ENCODE data around the gene GAPDH.

Gene GAPDH

GRCh38 chr12:6535697-6535946 is 1.3 kb downstream of the GAPDH start:
- peak overlapping the region; percentile 98 for H2AK5ac ChIP-seq (ENCODE audit: low read depth, low read length)
- no peak overlapping the region for H4K91ac ChIP-seq (ENCODE audit: low read depth, low read length, poor library complexity)
- H2BK120ac ChIP-seq (ENCODE audit: low read depth, low read length), result no peak overlapping the region
- peaks cover 11% of the 10 kb centered on the region for H3K79me1 ChIP-seq (ENCODE audit: low read depth, low read length)
- H3K4me1 ChIP-seq (ENCODE audit: control insufficient read depth in 2 of 2, insufficient read depth in 1 of 2, low read depth in 1 of 2, low read length in 2 of 2), result peaks cover 26 to 29% of the 10 kb centered on the region in 2 donors
- peak overlapping the region; percentile 79 for H3K27ac ChIP-seq (replicated peaks; ENCODE audit: low read length)
- H3K9me3 ChIP-seq (replicated peaks in 1 of 2; ENCODE audit: control insufficient read depth in 2 of 2, insufficient read depth in 1 of 2, low read depth in 1 of 2, low read length in 2 of 2), result no peaks in the 10 kb centered on the region
- DNase-seq (ENCODE audit: low spot score), result no peak
- no peak overlapping the region for H4K8ac ChIP-seq (ENCODE audit: low read depth, low read length)
- peak overlapping the region; percentile 85 for H3K4me2 ChIP-seq (ENCODE audit: insufficient read depth, low read length, poor library complexity, severe bottlenecking)
- H3K27me3 ChIP-seq (ENCODE audit: control insufficient read depth in 3 of 3, insufficient read depth in 3 of 3, low read depth in 1 of 3, low read length in 3 of 3), result no peaks in the 10 kb centered on the region
- H2BK12ac ChIP-seq (ENCODE audit: low read length), result no peak overlapping the region
- H3K4me3 ChIP-seq (ENCODE audit: low read length in 2 of 2), result peak overlapping the region; percentile 97 to 99
- no peak overlapping the region for H2BK15ac ChIP-seq (ENCODE audit: low read length)
- H3K36me3 ChIP-seq (replicated peaks in 1 of 2; ENCODE audit: control insufficient read depth in 2 of 2, insufficient read depth in 2 of 2, low read length in 2 of 2), result peaks cover 46 to 57% of the 10 kb centered on the region in 2 donors
- peak overlapping the region; percentile 97 for H2BK5ac ChIP-seq (ENCODE audit: low read length)
- peak overlapping the region; percentile 70 for H3K23ac ChIP-seq (ENCODE audit: low read depth, low read length, poor library complexity)
- H3K14ac ChIP-seq (ENCODE audit: low read length), result peak overlapping the region; percentile 42
- no peak overlapping the region for H3K4ac ChIP-seq (ENCODE audit: low read length)
- no CpG with 5 or more reads among the region's 6 CpGs for WGBS, 2 donors (ENCODE audit: extremely low coverage in 2 of 2, insufficient read length in 2 of 2, insufficient replicate concordance in 1 of 2)
- H3K9ac ChIP-seq (ENCODE audit: low read depth, low read length, poor library complexity), result peak overlapping the region; percentile 99
- no peak overlapping the region for H2AFZ ChIP-seq (ENCODE audit: low read length)
- H3K18ac ChIP-seq (ENCODE audit: low read length), result peak overlapping the region; percentile 98

GRCh38 chr12:6535960-6536847 is 1.9 kb downstream of the GAPDH start:
- WGBS, 2 donors (ENCODE audit: extremely low coverage in 2 of 2, insufficient read length in 2 of 2, insufficient replicate concordance in 1 of 2), result no CpG with 5 or more reads among the region's 10 CpGs
- H2BK12ac ChIP-seq (ENCODE audit: low read length), result no peak overlapping the region
- no peak overlapping the region for H3K14ac ChIP-seq (ENCODE audit: low read length)
- no peak for DNase-seq (ENCODE audit: low spot score)
- H3K36me3 ChIP-seq (replicated peaks in 1 of 2; ENCODE audit: control insufficient read depth in 2 of 2, insufficient read depth in 2 of 2, low read length in 2 of 2), result peaks cover 40 to 54% of the 10 kb centered on the region in 2 donors
- peak overlapping the region; percentile 39 for H3K18ac ChIP-seq (ENCODE audit: low read length)
- H3K27me3 ChIP-seq (ENCODE audit: control insufficient read depth in 3 of 3, insufficient read depth in 3 of 3, low read depth in 1 of 3, low read length in 3 of 3), result no peaks in the 10 kb centered on the region
- peak overlapping the region; percentile 83 for H3K23ac ChIP-seq (ENCODE audit: low read depth, low read length, poor library complexity)
- H3K9ac ChIP-seq (ENCODE audit: low read depth, low read length, poor library complexity), result peak overlapping the region; percentile 99
- H3K4me2 ChIP-seq (ENCODE audit: insufficient read depth, low read length, poor library complexity, severe bottlenecking), result peak overlapping the region; percentile 85
- H2BK5ac ChIP-seq (ENCODE audit: low read length), result peak overlapping the region; percentile 29
- H2BK120ac ChIP-seq (ENCODE audit: low read depth, low read length), result no peak overlapping the region
- peak overlapping the region; percentile 54 for H3K4ac ChIP-seq (ENCODE audit: low read length)
- H3K9me3 ChIP-seq (replicated peaks in 1 of 2; ENCODE audit: control insufficient read depth in 2 of 2, insufficient read depth in 1 of 2, low read depth in 1 of 2, low read length in 2 of 2), result no peaks in the 10 kb centered on the region
- H4K91ac ChIP-seq (ENCODE audit: low read depth, low read length, poor library complexity), result no peak overlapping the region
- H2AK5ac ChIP-seq (ENCODE audit: low read depth, low read length), result no peak overlapping the region
- H3K27ac ChIP-seq (replicated peaks; ENCODE audit: low read length), result peak overlapping the region; percentile 79
- no peak overlapping the region for H4K8ac ChIP-seq (ENCODE audit: low read depth, low read length)
- no peak overlapping the region for H2AFZ ChIP-seq (ENCODE audit: low read length)
- no peak overlapping the region for H2BK15ac ChIP-seq (ENCODE audit: low read length)
- peaks cover 28 to 29% of the 10 kb centered on the region in 2 donors for H3K4me1 ChIP-seq (ENCODE audit: control insufficient read depth in 2 of 2, insufficient read depth in 1 of 2, low read depth in 1 of 2, low read length in 2 of 2)
- peaks cover 11% of the 10 kb centered on the region for H3K79me1 ChIP-seq (ENCODE audit: low read depth, low read length)
- peak overlapping the region; percentile 97 to 99 for H3K4me3 ChIP-seq (ENCODE audit: low read length in 2 of 2)

- no peak overlapping the region for H3K4me2 ChIP-seq (ENCODE audit: insufficient read depth, low read length, poor library complexity, severe bottlenecking)
- DNase-seq (ENCODE audit: low spot score), result no peak
- H2BK15ac ChIP-seq (ENCODE audit: low read length), result no peak overlapping the region
- H3K23ac ChIP-seq (ENCODE audit: low read depth, low read length, poor library complexity), result peak overlapping the region; percentile 48
- H3K14ac ChIP-seq (ENCODE audit: low read length), result no peak overlapping the region
- no peak overlapping the region for H3K9ac ChIP-seq (ENCODE audit: low read depth, low read length, poor library complexity)
- H2BK12ac ChIP-seq (ENCODE audit: low read length), result no peak overlapping the region
- H3K4me1 ChIP-seq (ENCODE audit: control insufficient read depth in 2 of 2, insufficient read depth in 1 of 2, low read depth in 1 of 2, low read length in 2 of 2), result peaks cover 27 to 29% of the 10 kb centered on the region in 2 donors
- no CpG with 5 or more reads among the region's 19 CpGs for WGBS, 2 donors (ENCODE audit: extremely low coverage in 2 of 2, insufficient read length in 2 of 2, insufficient replicate concordance in 1 of 2)
- no peak overlapping the region for H4K8ac ChIP-seq (ENCODE audit: low read depth, low read length)
- H3K79me1 ChIP-seq (ENCODE audit: low read depth, low read length), result peaks cover 11% of the 10 kb centered on the region
- H3K4me3 ChIP-seq (ENCODE audit: low read length in 2 of 2), result peak overlapping the region in 1 of 2 donors; percentile 97
- H2AFZ ChIP-seq (ENCODE audit: low read length), result no peak overlapping the region
- no peak overlapping the region for H4K91ac ChIP-seq (ENCODE audit: low read depth, low read length, poor library complexity)
- H3K36me3 ChIP-seq (replicated peaks in 1 of 2; ENCODE audit: control insufficient read depth in 2 of 2, insufficient read depth in 2 of 2, low read length in 2 of 2), result peaks cover 39 to 51% of the 10 kb centered on the region in 2 donors
- no peak overlapping the region for H2BK5ac ChIP-seq (ENCODE audit: low read length)
- H3K27me3 ChIP-seq (ENCODE audit: control insufficient read depth in 3 of 3, insufficient read depth in 3 of 3, low read depth in 1 of 3, low read length in 3 of 3), result no peaks in the 10 kb centered on the region
- H3K27ac ChIP-seq (replicated peaks; ENCODE audit: low read length), result no peak overlapping the region
- H3K18ac ChIP-seq (ENCODE audit: low read length), result no peak overlapping the region
- H2BK120ac ChIP-seq (ENCODE audit: low read depth, low read length), result no peak overlapping the region
- H2AK5ac ChIP-seq (ENCODE audit: low read depth, low read length), result no peak overlapping the region
- H3K4ac ChIP-seq (ENCODE audit: low read length), result no peak overlapping the region
- H3K9me3 ChIP-seq (replicated peaks in 1 of 2; ENCODE audit: control insufficient read depth in 2 of 2, insufficient read depth in 1 of 2, low read depth in 1 of 2, low read length in 2 of 2), result no peaks in the 10 kb centered on the region
Measured at GRCh38 chr12:6536894-6537579, 2.7 kb downstream of the GAPDH start.
